Measurements from ENCODE around the gene CCL5.

The CCL5 gene

DNA sequence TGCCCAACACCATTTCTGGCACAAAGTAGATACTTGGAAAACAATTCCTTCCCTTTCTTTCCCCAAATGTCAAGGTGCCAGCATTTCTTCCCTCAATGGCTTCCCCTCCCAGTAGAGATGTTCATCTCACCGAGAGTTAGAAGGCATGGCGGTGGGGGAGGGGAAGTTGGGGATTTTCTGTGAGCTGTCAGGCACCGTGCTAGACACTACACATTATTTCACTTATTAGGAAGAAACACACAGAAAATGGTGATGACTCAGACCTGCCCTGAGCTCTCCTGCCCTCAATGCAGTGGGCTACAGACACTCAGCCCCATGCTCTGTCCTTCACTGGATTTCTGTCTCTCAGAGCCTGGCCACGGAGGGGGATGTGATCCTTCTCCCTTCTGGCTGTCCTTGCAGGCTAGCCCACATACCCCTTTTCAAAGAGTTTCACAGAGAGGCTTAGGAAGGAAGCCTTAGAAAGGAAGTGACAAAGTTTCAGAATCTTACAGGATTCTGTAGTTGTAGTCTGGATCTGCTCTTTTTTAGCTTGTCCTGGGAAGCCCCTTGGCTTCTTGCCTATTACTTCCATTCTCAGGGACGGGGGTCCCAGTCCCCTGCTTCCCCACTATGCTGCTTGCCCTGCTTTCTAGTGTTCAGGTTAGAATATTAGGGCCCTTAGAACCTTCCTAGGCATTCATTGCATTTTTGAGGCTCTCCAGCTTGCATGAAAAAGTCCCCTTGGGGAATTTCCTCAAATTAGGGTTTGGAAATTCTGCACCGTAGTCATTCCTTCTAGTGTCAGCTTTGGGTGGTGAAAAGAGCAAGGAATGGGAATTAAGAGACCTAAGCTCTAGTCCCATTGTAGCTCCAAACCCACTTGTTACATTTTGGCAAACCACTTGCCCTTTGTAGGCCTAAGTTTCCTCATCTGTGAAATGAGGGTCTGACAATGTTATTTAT is 12.2 kb upstream of the CCL5 start:
- no peak overlapping the region for H3K4me3 ChIP-seq (ENCODE audit: low read depth, low read length)
- peak; percentile 67 for DNase-seq (ENCODE audit: low read depth)
- TF ChIP-seq, protein P1, sequence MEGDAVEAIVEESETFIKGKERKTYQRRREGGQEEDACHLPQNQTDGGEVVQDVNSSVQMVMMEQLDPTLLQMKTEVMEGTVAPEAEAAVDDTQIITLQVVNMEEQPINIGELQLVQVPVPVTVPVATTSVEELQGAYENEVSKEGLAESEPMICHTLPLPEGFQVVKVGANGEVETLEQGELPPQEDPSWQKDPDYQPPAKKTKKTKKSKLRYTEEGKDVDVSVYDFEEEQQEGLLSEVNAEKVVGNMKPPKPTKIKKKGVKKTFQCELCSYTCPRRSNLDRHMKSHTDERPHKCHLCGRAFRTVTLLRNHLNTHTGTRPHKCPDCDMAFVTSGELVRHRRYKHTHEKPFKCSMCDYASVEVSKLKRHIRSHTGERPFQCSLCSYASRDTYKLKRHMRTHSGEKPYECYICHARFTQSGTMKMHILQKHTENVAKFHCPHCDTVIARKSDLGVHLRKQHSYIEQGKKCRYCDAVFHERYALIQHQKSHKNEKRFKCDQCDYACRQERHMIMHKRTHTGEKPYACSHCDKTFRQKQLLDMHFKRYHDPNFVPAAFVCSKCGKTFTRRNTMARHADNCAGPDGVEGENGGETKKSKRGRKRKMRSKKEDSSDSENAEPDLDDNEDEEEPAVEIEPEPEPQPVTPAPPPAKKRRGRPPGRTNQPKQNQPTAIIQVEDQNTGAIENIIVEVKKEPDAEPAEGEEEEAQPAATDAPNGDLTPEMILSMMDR (IDR thresholded peaks at IDR 0.05; ENCODE audit: insufficient read depth, low read depth, low read length, missing control alignments), result no peak

DNA sequence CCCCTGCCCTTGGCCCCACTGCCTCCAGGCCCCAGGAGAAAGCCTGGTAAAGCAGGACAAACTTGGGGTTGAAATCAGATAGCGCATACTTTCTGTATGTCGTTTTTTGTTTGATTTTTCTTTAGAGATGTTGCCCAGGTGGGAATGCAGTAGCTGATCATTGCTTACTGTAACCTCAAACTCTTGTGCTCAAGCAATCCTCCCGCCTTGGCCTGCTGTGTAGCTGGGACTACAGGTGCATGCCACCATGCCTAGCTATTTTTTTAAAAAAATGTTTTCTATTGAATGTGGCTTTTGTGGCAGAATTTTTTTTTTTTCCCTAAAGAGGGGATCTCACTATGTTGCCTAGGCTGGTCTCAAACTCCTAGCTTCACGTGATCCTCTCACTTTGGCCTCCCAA is 11.1 kb upstream of the CCL5 start:
- no peak overlapping the region for H3K4me3 ChIP-seq (ENCODE audit: low read depth, low read length)
- TF ChIP-seq, protein P1 (IDR thresholded peaks at IDR 0.05; ENCODE audit: insufficient read depth, low read depth, low read length, missing control alignments), result no peak
- no peak for DNase-seq (ENCODE audit: low read depth)

DNA sequence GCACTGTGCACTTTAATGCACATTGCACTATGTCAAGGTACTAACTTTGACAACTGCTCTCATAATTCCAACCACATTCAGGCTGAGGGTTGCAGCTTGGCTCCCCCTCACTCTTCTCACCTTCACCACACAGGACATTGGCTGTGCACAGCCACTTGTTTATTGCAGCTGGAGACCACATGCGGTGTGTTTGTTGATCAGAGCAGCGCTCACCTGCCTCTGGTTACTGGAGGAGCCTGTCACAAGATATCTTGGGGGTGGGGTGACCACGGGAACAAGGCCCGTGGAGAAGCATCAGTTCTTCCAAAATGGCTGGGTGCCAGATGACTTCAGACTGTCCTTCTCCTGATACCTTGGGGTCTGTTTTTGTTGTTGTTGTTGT is 10.6 kb upstream of the CCL5 start:
- H3K4me3 ChIP-seq (ENCODE audit: low read depth, low read length), result no peak overlapping the region
- peak; percentile 21 for DNase-seq (ENCODE audit: low read depth)
- TF ChIP-seq, protein P1 (IDR thresholded peaks at IDR 0.05; ENCODE audit: insufficient read depth, low read depth, low read length, missing control alignments), result no peak

DNA sequence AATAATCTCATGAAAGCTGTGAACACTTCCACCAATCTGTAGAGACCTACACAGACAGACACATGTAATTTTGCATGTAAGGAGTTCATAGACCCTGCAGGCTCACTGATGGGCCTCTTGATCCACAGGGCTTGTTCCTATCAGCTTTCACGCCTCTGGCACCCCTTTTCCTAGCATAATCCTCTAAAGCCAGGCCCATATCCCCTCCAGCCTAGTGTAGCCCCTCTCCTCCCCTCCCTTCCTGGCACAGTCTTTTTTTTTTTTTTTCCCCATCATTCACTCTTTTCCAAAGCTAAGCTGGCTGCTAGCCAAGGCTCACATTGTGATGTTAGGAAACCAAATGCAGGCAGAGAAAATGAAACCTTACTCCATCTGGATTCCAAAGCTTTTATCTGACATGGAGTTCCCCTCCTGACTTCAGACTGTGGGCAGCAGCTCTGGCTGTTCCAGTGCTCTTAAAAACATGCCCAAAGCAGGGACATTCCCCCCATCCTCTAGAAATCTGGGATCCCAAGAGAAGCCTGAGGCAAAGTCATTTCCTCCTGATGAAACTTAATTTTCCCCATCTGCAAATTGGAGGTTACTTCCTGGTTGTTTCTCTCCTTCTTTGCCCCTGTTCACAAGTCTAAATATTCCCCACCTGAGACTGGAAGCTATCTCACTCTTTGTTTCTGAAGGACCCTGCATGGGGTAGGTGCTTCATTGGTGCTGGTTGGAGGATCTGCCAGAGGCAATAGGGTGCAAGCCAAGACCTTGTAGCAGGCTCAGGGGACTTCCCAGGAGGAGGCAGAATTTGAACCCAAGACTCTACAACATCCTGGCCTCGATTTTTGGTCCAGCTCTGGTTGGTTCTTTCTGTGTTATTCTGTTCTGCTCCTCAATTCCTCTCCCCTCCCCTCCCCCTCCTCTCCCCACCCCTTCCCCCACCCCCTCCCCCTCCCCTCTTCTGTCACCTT is 9.9 kb upstream of the CCL5 start:
- H3K4me3 ChIP-seq (ENCODE audit: low read depth, low read length), result no peak overlapping the region
- DNase-seq (ENCODE audit: low read depth), result no peak
- TF ChIP-seq, protein P1 (IDR thresholded peaks at IDR 0.05; ENCODE audit: insufficient read depth, low read depth, low read length, missing control alignments), result no peak

DNA sequence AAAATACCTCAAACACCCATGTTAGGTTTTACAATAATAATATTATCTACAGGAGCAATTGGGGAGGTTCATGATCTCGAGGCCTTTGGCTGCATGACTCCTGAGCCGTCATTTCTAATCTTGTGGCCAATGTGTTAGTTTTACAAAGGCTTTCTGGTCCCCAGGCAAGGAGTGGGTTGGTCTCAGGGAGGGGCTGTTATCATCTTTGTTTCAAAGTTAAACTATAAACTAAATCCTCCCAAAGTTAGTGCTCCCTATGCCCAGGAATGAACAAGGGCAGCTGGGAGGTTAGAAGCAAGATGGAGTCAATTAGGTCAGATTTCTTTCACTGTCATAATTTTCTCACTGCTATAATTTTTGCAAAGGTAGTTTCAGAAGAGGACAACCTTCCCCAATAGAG is 9.1 kb upstream of the CCL5 start:
- no peak overlapping the region for H3K4me3 ChIP-seq (ENCODE audit: low read depth, low read length)
- TF ChIP-seq, protein P1 (IDR thresholded peaks at IDR 0.05; ENCODE audit: insufficient read depth, low read depth, low read length, missing control alignments), result no peak
- DNase-seq (ENCODE audit: low read depth), result no peak

DNA sequence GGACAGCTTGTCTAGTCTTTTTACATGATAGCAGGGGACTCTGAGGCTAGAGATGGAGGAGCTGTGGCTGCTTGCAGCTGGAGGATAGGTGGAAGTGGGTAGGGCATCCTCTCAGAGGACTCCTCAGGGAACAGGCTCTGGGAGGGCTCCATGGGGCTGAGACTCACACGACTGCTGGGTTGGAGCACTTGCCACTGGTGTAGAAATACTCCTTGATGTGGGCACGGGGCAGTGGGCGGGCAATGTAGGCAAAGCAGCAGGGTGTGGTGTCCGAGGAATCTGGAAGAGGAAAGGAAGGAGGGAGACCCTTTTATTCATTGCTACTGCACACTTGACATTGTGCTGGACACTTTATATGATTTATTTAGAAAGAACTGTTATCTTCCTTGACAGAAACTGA is 1.8 kb downstream of the CCL5 start:
- TF ChIP-seq, protein P1 (IDR thresholded peaks at IDR 0.05; ENCODE audit: insufficient read depth, low read depth, low read length, missing control alignments), result no peak

More for the DNA sequence above, 1.8 kb downstream of the CCL5 start:
- no peak for DNase-seq (ENCODE audit: low read depth)
- no peak overlapping the region for H3K4me3 ChIP-seq (ENCODE audit: low read depth, low read length)
